HepG2 (cell line): ENCODE results near the gene MCRIP2. TPM values are rescaled to one million over a fixed set of nuclear protein-coding genes. Genes with fewer than 3 reads are reported as not detected.

Experiments used
- ATAC-seq: fragments of 200-7000 bp; cut with Tn5 transposase; 3 replicates; pipeline ENCODE4 v1.9.1; 2020; ENCODE audit warnings: mild to moderate bottlenecking, moderate library complexity
- BruUV-seq: library from RNA; stranded (reverse); fragments of 400-500 nt; replicated peaks from 2 replicates; lab custom pipeline; 2021; lab: Mats Ljungman, UMichigan
- CTCF ChIA-PET: fragments of 300-600 bp; formaldehyde crosslinking; extraction: SDS; loops from one replicate; lab custom pipeline; 2021; ENCODE audit warnings: low total read pairs, inconsistent platforms, low intra/inter-chr PET ratio; lab: Yijun Ruan, JAX
- POLR2A ChIA-PET: fragments of 350-600 bp; sonication (Branson Sonifier 250); formaldehyde crosslinking; loops from one replicate; lab custom pipeline; 2020; ENCODE audit warnings: antibody characterized with exemption, inconsistent platforms; lab: Yijun Ruan, JAX
- DNase-seq: peaks from one replicate; pipeline ENCODE4 v3.0.0-alpha.2; 2015; ENCODE audit warnings: low spot score
- FAIRE-seq: peaks from 3 replicates; lab custom pipeline; 2011; peaks lifted over from hg19 to GRCh38; lab: Jason Lieb, UNC
- H2AFZ ChIP-seq: one replicate; pipeline ENCODE4 v1.6.1; 2011; ENCODE audit warnings: low read length, inconsistent platforms
- H3K27ac ChIP-seq: fragments of 300-600 bp; 3 replicates; pipeline ENCODE4 v1.8.0; 2011; ENCODE audit warnings: mixed run types, mild to moderate bottlenecking, mixed read lengths, low read length, inconsistent platforms; ENCODE audit not compliant: insufficient read depth; ENCODE audit errors: extremely low read length
- H3K27me3 ChIP-seq, 2 experiments: fragments of 200-600 bp in 1 of 2; 2 replicates in 1 of 2; 3 replicates in 1 of 2; pipeline versions ENCODE4 v1.6.0 to v1.8.0; 2011; ENCODE audit warnings: low read length in 2 of 2, mild to moderate bottlenecking in 2 of 2, moderate library complexity in 2 of 2, inconsistent platforms in 1 of 2; ENCODE audit not compliant: insufficient read depth in 2 of 2, control insufficient read depth in 1 of 2
- H3K36me3 ChIP-seq, 2 experiments: fragments of 200-600 bp in 1 of 2; replicated peaks in 1 of 2; 2 replicates in 1 of 2; 3 replicates in 1 of 2; pipeline versions ENCODE4 v1.5.1 to v1.8.0; 2011; ENCODE audit warnings: low read length in 2 of 2, inconsistent platforms in 1 of 2; ENCODE audit not compliant: insufficient read depth in 2 of 2, control insufficient read depth in 1 of 2
- H3K4me1 ChIP-seq: 2 replicates; pipeline ENCODE4 v1.5.1; 2012; ENCODE audit warnings: low read length, inconsistent platforms; ENCODE audit not compliant: insufficient read depth
- H3K4me2 ChIP-seq: 2 replicates; pipeline ENCODE4 v1.6.0; 2011; ENCODE audit warnings: low read depth, low read length, inconsistent platforms
- H3K4me3 ChIP-seq, 3 experiments: fragments of 200-600 bp in 1 of 3; sonication (generic), shearing (Covaris generic) in 1 of 3; replicated peaks in 1 of 3; 2 replicates each; pipeline ENCODE4 v1.5.1; 2011 to 2016; ENCODE audit warnings: low read length in 3 of 3, inconsistent platforms in 2 of 3, low read depth in 2 of 3, mild to moderate bottlenecking in 2 of 3, control low read depth in 1 of 3, mixed read lengths in 1 of 3; ENCODE audit not compliant: insufficient read depth in 1 of 3
- H3K79me2 ChIP-seq: one replicate; pipeline ENCODE4 v1.6.1; 2011; ENCODE audit warnings: low read length, inconsistent platforms; ENCODE audit not compliant: insufficient read depth
- H3K9ac ChIP-seq: 2 replicates; pipeline ENCODE4 v1.6.0; 2011; ENCODE audit warnings: mild to moderate bottlenecking, low read depth, low read length, inconsistent platforms; ENCODE audit not compliant: insufficient read depth
- H3K9me3 ChIP-seq: 2 replicates; pipeline ENCODE4 v1.5.1; 2012; ENCODE audit warnings: mild to moderate bottlenecking, low read length
- H4K20me1 ChIP-seq: 2 replicates; pipeline ENCODE4 v1.6.0; 2011; ENCODE audit warnings: inconsistent platforms, mild to moderate bottlenecking, low read length, moderate library complexity; ENCODE audit not compliant: insufficient read depth
- ARNT ChIP-seq: fragments of 450-650 bp; IDR thresholded peaks from 2 replicates; pipeline ENCODE4 v1.6.1; 2017
- ATF5 ChIP-seq: sonication (generic); formaldehyde crosslinking; IDR thresholded peaks from 2 replicates; pipeline ENCODE4 v1.4.0; 2020; ENCODE audit warnings: mild to moderate bottlenecking, low read depth, missing genetic modification reagents
- ATF7 ChIP-seq, 2 experiments: fragments of 450-650 bp in 1 of 2; sonication (generic) in 1 of 2; formaldehyde crosslinking in 1 of 2; IDR thresholded peaks; 2 replicates each; pipeline versions ENCODE4 v1.4.0 to v1.6.1; 2016 to 2020; ENCODE audit warnings: antibody characterized with exemption in 1 of 2, mild to moderate bottlenecking in 1 of 2, missing genetic modification reagents in 1 of 2
- GPN1 ChIP-seq: sonication (generic); formaldehyde crosslinking; IDR thresholded peaks from 2 replicates; pipeline ENCODE4 v1.5.1; 2020; ENCODE audit warnings: missing genetic modification reagents, borderline replicate concordance
- HES4 ChIP-seq: sonication (generic); formaldehyde crosslinking; IDR thresholded peaks from 2 replicates; pipeline ENCODE4 v1.9.0; 2021; ENCODE audit warnings: mild to moderate bottlenecking, missing genetic modification reagents, borderline replicate concordance
- HOMEZ ChIP-seq: IDR thresholded peaks from 2 replicates; pipeline ENCODE4 v1.6.1; 2016; ENCODE audit warnings: low read depth
- KLF9 ChIP-seq: IDR thresholded peaks from 2 replicates; pipeline ENCODE4 v1.6.1; 2016; ENCODE audit warnings: low read depth
- RFX5 ChIP-seq: IDR thresholded peaks from 2 replicates; pipeline ENCODE4 v1.6.1; 2011; ENCODE audit warnings: low read depth, low read length, improper control_type of control experiment
- SIN3A ChIP-seq: IDR thresholded peaks from 2 replicates; pipeline ENCODE4 v1.6.1; 2011; ENCODE audit warnings: low read depth, mild to moderate bottlenecking, control low read depth, low read length, borderline replicate concordance
- SIN3B ChIP-seq: fragments of 150-350 bp; IDR thresholded peaks from 2 replicates; pipeline ENCODE4 v1.6.1; 2014; ENCODE audit warnings: low read length
- TCF7L2 ChIP-seq: IDR thresholded peaks from 2 replicates; pipeline ENCODE4 v1.6.1; 2011; ENCODE audit warnings: mild to moderate bottlenecking, low read depth, low read length, moderate library complexity
- U2AF1 ChIP-seq: fragments of 200-400 bp; formaldehyde crosslinking; optimal IDR thresholded peaks from 2 replicates; pipeline ENCODE3; 2017; ENCODE audit warnings: mild to moderate bottlenecking, low read depth, low read length
- ZNF350 ChIP-seq: sonication (generic); formaldehyde crosslinking; IDR thresholded peaks from 2 replicates; pipeline ENCODE4 v1.4.0; 2020; ENCODE audit warnings: mild to moderate bottlenecking, low read depth, missing genetic modification reagents, borderline replicate concordance
- WGBS: methylation state at CpG from one replicate; pipeline ENCODE4 v1.1.6; 2017; ENCODE audit warnings: low lambda C conversion rate; 5-methylcytosine and 5-hydroxymethylcytosine counted together
- in situ Hi-C: cut with HindIII; loops from 2 replicates; pipeline ENCODE4 v1.10.0; 2017; ENCODE audit warnings: low pct_unique_long_range_greater_than_20kb; ENCODE audit not compliant: extremely low pct_ligation_motif_present
- intact Hi-C: fragments of 100-400 bp; cut with micrococcal nuclease; formaldehyde crosslinking; loops from one replicate; pipeline ENCODE4 v1.10.0; 2022; ENCODE audit not compliant: unreplicated experiment
- polyA plus RNA-seq, 8 experiments: library from polyadenylated mRNA; depleted of rRNA in 3 of 8; stranded (reverse) in 7 of 8; unstranded in 1 of 8; fragments of >200 nt; fragmentation: Illumina TruSeq in 4 of 8; extraction: Trizol in 4 of 8; gene quantifications; 2 replicates each; pipeline versions ENCODE4 v1.2.1 to v1.2.3, GENCODE V29; 2011 to 2016; ENCODE audit warnings: low read depth in 4 of 8, missing spikeins in 1 of 8, mixed read lengths in 1 of 8; ENCODE audit not compliant: insufficient read depth in 1 of 8
- total RNA-seq, 5 experiments: library from RNA; depleted of rRNA; stranded (reverse); fragments of >200 nt; fragmentation: Illumina TruSeq; extraction: Trizol; gene quantifications; 2 replicates each; pipeline ENCODE4 v1.2.3, GENCODE V29; 2016; ENCODE audit warnings: low read depth in 1 of 5

MCRIP2 gene
- total and polyA plus RNA-seq, 2 of the 13 experiments (the other 11 are each of a cell fraction or from before 2014, with no cell fraction given), result 39.6 to 76.7 TPM

- no peak overlapping the region for H3K27ac ChIP-seq
- H3K9me3 ChIP-seq, result no peaks in the 10 kb centered on the region
- H3K36me3 ChIP-seq, result no peaks in the 10 kb centered on the region
- CTCF ChIA-PET, result no interaction called here
- H4K20me1 ChIP-seq, result no peaks in the 10 kb centered on the region
- intact Hi-C loops, result no loop called here
- no peak for DNase-seq
- no peaks in the 10 kb centered on the region for H3K27me3 ChIP-seq
- no peak overlapping the region for H3K9ac ChIP-seq
- no TSS peak for BruUV-seq
- 97% methylated on average over 23 of the region's 41 CpGs for WGBS
- no peak for FAIRE-seq
- H3K4me3 ChIP-seq, result no peak overlapping the region
- TF ChIP-seq TCF7L2 (no peak), GPN1 (CRISPR knock-in tag) (no peak), ATF5 (no peak), SIN3B (no peak), ZNF350 (CRISPR knock-in tag) (no peak), ARNT (no peak), U2AF1 (no peak), SIN3A (no peak), KLF9 (CRISPR knock-in tag) (no peak), RFX5 (no peak), ATF7 (IDR thresholded peaks at IDR 0.05) (no peak), ATF7 (CRISPR knock-in tag; IDR thresholded peaks at IDR 0.05) (no peak), HES4 (CRISPR knock-in tag) (no peak), HOMEZ (CRISPR knock-in tag) (no peak)
- ATAC-seq, result no peak
- H3K79me2 ChIP-seq, result no peaks in the 10 kb centered on the region
- in situ Hi-C loops, result no loop called here
- H3K4me2 ChIP-seq, result no peak overlapping the region
- peaks cover 9% of the 10 kb centered on the region for H3K4me1 ChIP-seq
- no peak overlapping the region for H2AFZ ChIP-seq
- POLR2A ChIA-PET, result no interaction called here
Observed at GRCh38 chr16:620700-621525, 20.7 kb upstream of the MCRIP2 start.
